GM21576 (cell line): ENCODE data around the gene USP48.

Experiments
- ATAC-seq: cut with Tn5 transposase; IDR thresholded peaks from one replicate; pipeline ENCODE4 v1.9.1; 2021; ENCODE audit warnings: mild to moderate bottlenecking, moderate library complexity; ENCODE audit not compliant: unreplicated experiment

USP48 gene

GRCh38 chr1:21670059-21670881, 112.7 kb downstream of the USP48 start:
- ATAC-seq = no peak

- no peak for ATAC-seq
Observed at GRCh38 chr1:21669258-21670058, 113.5 kb downstream of the USP48 start, which contains the start of gene RAP1GAP. Gene RAP1GAP, minus strand, starts transcription at chr1:21669357. Its CDS starts 49,325 bp downstream, at chr1:21620032.

GRCh38 chr1:21668951-21669257, 114.0 kb downstream of the USP48 start:
- ATAC-seq = no peak

GRCh38 chr1:21668232-21668950, 114.6 kb downstream of the USP48 start:
- ATAC-seq = no peak

GRCh38 chr1:21667348-21668231, 115.4 kb downstream of the USP48 start:
- ATAC-seq = no peak

GRCh38 chr1:21666576-21667320, 116.2 kb downstream of the USP48 start:
- no peak for ATAC-seq

- ATAC-seq = no peak
Observed at GRCh38 chr1:21665711-21666575, 117.0 kb downstream of the USP48 start.

GRCh38 chr1:21664806-21665588, 118.0 kb downstream of the USP48 start:
- no peak for ATAC-seq

- ATAC-seq = no peak
Observed at GRCh38 chr1:21663951-21664805, 118.8 kb downstream of the USP48 start.

GRCh38 chr1:21663248-21663950, 119.5 kb downstream of the USP48 start:
- ATAC-seq = no peak

GRCh38 chr1:21662426-21663247, 120.3 kb downstream of the USP48 start:
- no peak for ATAC-seq

GRCh38 chr1:21661886-21662285, 121.1 kb downstream of the USP48 start:
- ATAC-seq = no peak

- ATAC-seq = no peak
Observed at GRCh38 chr1:21659924-21660326, 123.0 kb downstream of the USP48 start.

- ATAC-seq = no peak
Observed at GRCh38 chr1:21659099-21659923, 123.6 kb downstream of the USP48 start.
